Left renal cortex interstitium (tissue), 4 donors: ENCODE measurements around the gene PODNL1. TPM values are rescaled to one million over a fixed set of nuclear protein-coding genes. Genes with fewer than 3 reads are reported as not detected.
"Not testable (repeated sequence)": the region's sequence is repeated elsewhere in the genome, so short reads cannot be mapped to it uniquely, and the experiment has no call there.

Source experiments
- DNase-seq, 4 donors: peaks; one replicate each; pipeline ENCODE4 v3.0.0-alpha.2; 2013; ENCODE audit warnings: low read depth in 4 of 4, low spot score in 2 of 4, missing footprints in 1 of 4
- polyA plus RNA-seq, 4 donors: library from polyadenylated mRNA; unstranded; fragments of 120-200 nt; gene quantifications; one replicate each; pipeline ENCODE4 v1.2.1, GENCODE V29; 2013; ENCODE audit not compliant: insufficient read length in 4 of 4

Gene PODNL1
- polyA plus RNA-seq, 4 donors, result 0.93 to 1.8 (median 1.3) TPM

DNA sequence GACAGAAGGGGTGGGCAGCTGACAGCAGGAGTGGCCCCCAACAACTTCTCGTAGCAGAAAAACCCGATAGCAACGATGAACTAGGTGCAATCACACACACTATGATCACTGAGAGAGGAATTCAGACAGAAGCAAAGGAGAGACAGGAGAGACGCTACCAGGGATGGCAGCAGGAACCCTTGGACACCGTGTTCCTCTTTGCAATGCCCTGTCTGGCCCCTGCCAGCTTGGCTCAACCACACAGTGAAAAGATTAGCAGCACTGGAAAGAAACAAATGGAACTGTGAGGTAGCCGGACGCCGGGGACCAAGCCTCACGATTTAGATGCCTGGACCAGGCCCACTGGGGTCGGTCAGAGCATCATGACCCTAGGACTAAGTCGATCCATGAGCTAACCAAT is 37.7 kb upstream of the PODNL1 start:
- no peak for DNase-seq

DNA sequence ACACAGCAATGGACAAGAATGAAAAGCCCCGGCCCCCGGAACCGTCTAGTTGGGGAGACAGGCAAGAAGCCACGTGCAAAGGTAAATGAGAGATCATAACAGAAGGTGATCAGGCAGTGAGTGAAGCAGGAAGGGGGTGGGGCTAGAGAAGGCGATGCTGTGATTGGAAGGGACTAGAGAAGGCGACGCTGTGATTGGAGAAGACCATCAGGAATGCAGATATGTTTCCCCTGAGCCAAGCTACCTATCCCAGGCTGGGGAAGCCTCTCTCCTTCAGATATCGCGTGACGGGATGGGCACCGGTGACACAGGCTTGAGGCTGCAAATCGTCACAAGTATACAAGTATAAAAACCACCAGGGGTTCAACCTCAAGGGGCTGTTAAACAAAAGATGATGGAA is 35.9 kb upstream of the PODNL1 start:
- peak in 1 of 4 donors; percentile 58 for DNase-seq

DNA sequence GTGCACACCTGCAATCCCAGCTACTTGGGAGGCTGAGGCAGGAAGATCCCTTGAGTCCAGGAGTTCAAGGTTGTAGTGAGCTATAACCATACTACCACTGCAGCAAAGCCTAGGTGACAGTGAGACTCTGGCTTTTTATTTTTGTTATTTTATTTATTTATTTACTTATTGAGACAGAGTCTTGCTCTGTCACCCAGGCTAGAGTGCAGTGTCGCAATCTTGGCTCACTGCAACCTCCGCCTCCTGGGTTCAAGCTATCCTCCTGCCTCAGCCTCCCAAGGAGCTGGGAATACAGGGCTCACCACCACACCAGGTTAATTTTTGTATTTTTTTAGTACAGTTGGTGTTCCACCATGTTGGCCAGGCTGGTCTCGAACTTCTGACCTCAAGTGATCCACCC is 35.3 kb upstream of the PODNL1 start:
- not testable (repeated sequence) for DNase-seq

DNA sequence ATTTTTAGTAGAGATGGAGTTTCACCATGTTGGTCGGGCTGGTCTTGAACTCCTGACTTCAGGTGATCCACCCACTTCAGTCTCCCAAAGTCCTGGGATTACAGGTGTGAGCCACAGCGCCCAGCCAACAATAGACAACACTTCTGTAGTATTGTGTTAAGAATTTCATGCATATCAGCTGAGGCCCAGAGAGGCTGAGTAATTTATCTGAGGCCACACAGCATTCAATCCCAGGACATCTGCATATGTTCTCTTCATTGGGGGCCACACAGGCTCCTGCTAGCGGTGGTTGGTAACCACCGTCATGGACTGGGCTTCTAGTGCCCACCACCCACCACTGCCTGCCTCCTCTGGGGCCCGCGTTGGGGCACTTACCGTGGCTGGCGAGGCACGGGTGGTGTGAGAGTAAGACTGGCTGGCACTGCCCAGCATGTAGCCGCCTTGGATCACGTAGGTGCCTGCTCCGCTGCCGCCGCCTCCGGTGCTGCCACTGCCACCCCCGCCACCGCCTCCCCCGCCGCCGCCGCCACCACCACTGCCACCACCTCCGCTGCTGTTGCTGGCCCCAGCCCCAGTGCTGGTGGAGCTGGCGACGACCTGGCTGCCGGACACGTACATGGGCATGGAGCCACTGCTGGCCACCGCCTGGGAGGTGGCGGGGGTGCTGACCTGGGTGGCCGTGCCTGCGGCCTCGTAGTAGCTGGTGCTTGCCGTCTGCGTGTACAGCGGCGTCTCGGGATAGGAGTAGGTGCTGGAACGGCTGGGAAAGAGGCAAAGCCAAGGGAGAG is 34.3 kb upstream of the PODNL1 start:
- no peak for DNase-seq

DNA sequence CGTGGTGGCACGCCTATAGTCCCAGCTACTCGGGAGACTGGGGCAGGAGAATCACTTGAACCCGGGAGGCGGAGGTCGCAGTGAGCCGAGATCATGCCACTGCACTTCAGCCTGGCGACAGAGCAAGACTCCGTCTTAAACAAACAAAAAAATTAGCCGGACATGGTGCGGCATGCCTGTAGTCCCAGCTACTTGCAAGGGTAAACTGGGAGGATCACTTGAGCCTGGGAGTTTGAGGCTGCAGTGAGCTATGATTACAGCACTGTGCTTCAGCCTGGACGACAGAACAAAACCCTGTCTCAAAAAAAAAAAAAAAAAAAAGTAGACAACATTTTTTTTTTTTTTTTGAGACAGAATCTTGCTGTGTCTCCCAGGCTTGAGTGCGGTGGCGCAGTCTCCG is 33.7 kb upstream of the PODNL1 start:
- DNase-seq, result not testable (repeated sequence)

DNA sequence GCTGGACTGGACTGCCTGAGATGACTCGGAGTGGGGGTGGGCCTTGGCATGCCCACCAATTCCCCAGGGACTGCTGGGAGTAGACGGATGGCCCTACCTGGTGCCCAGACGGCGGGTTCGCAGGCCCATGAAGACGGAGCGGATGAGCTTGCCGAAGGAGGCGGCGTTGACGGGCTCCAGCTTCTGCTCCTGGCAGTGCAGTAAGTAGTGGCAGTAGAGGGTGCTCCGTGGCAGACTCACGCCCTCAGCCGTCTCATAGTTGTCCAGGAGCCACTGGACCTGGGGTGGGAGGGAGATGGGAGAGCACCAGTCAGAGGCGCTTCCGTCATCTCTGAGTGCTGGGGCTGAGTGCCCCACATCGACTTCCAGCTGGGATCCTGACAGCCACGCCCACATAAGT is 31.7 kb upstream of the PODNL1 start:
- DNase-seq, result no peak

DNA sequence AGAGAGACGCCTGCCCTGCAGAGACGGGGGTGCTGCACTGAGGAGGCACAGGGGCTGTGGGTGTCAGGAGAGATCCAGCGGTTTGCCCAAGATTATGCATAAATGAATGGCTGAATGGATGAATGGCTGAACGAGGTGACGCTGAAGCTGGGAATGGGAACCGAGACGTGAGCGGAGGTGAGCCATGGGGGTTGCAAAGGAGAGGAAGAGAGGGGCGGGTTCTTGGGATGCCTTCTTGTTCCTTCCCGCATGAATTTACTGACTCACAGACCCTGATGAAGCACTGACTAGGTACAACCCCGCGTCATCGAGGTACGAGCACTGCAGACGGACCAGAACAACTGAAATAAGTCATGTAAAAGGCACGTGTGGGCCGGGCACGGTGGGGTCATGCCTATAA is 30.8 kb upstream of the PODNL1 start:
- no peak for DNase-seq

DNA sequence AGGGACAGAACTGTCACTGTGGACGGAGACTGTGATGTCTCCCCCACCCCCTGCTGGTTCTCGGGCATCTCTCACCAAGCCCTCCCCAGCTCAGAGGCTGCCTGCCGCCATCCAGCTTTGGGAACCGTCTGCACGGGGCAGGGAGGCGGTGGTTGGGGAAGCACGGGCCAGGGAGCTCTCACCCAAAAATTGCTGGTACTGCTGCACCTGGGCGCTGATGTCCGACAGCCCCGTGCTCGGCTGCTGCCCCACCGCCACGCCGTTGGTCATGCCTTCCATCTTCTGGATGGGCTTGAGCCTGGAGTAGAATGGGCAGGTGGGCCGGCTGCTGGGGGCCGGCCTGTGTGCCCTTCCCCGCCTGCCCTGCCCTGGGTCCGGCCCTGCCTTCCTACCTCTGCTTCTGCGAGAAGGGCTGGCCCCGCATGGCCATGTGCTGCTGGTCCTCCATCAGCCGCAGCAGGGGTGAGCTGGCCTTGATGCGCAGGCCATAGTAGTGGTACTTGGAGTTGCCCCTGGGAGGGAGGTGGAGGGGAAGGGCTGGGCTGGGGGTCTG is 30.2 kb upstream of the PODNL1 start:
- no peak for DNase-seq

DNA sequence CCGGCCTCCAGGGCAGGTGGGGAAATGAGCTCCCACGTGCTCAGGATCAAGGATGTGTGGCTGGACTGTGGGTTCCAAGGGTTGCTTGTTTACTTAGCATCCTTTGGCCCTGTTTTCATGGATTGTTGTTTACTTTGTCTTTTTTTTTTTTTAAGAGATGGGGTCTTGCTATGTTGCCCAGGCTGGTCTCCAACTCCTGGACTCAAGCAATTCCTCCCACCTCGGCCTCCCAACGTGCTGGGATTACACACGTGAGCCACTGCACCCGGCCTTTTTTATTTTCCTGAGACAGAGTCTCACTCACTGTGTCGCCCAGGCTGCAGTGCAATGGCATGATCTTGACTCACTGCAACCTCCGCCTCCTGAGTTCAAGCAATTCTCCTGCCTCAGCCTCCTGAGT is 29.0 kb upstream of the PODNL1 start:
- DNase-seq, result not testable (repeated sequence)

DNA sequence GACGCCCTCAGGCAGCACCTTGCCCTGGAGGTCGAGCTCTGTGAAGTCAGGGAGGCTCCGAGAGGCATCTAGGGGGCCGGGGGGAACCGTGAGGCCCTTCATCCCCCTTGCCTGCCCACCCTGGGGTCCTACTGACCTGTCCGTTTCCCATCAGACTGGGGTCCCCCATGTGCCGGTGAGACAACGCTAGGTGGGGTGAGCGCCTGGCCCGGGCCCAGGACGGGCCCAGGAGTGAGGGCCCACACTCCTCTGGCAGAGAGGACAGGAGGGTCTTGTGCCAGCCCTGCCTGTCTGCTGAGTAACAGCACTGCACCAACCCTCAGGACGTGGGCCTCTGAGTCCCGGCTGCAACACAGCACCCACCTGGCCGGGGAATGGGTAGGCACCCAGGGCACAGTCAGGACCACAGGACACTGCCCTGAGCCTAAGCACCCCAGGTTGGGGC is 28.5 kb upstream of the PODNL1 start:
- no peak for DNase-seq

DNA sequence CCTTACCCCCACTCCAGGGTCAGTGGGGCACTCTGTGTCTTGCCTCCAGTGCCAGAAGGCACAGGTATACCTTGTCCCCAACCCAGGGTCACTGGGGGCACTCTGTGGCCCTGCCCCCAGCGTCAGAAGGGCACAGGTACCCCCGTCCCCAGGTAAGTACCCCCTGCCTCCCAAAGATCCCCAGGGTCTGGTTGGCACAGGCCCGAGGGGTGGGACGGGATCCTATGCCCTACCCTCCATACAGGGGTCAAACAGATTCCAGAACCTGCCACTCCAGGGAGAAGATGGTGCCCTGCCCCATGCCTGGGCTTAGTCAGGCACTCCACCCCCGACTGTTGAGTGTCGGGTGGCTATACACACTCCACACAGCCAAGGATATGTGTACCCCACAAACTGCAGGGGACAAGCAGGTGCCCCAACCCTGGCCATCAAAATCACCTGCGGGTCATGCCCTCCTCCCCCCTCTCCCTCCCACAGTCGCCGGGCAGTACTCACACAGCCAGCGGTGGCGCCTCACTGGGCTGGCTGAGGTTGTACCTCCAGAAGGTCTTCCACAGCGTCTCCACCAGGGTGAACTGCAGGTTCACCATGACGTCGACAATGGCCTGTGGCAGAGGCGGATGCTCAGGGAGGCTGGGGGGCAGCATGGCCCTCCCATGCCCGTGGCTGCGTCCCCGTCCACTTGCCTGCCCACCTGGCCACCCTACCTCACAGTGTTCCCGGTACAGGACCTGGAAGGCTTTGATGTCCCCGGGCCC is 27.9 kb upstream of the PODNL1 start:
- DNase-seq, result no peak

DNA sequence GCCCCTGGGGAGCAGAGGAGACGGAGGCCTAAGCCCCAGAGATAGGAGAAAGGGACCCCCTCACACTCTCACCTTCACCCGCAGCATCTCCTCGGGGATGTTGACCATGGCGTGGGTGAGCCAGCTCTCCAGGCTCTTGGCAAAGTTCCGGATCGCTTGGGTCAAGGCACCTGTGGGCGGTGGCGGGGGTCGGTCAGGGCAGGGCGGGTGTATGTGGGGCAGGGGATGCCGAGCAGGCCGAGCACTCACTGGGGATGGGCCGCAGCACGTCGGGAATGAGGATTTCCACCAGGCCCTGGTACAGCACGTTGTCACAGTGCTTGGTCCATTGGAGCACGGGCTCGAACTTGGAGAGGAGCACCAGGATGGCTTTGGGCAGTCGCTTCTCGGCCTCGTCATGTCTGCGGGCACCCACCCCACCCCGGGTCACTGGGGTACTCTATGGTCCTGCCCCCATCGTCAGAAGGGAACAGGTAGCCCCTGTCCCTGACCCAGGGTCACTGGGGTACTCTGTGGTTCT is 27.2 kb upstream of the PODNL1 start:
- no peak for DNase-seq

DNA sequence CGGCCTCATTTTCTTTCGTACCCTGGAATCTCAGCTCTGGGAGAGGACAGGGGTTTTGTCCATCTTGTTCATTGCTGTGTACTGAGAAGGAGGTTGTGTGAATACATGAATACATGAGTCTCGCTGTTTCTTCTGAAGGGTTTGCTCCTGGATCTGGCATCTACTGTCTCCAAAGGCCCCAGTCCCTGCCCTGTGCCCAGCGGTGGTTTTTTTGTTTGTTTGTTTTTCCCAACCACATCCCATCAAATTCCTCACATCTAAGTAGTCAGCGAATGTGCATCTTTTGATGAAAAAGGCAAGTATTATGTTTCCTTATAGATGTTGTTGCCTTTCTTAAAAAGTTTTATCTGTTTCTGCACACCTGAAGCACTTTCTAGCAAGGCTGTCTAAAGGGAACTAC is 26.6 kb upstream of the PODNL1 start:
- no peak for DNase-seq

DNA sequence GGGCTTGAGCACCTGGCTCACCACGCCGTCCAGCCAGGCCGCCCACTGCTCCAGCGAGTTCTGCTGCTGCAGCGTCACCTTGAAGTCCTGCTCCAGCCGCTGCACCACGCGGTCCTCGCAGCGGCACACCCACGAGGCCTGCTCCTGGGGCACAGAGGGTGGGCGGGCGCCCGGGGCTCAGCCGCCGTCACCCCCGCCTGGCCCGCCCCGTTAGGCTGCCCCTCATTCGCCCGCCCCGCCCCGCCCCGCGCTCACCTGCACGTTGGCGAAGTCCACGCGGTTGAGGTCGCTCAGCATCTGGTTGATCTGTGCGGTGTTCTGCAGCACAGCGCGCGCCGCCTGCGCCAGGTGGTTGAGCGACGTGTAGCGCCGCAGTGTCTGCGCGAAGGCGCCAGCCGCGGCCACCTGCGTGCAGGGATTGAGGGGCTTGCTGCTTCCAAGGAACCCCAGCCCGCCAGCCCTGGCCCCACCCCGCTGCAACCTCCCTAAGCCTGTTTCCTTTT is 25.4 kb upstream of the PODNL1 start:
- no peak for DNase-seq

DNA sequence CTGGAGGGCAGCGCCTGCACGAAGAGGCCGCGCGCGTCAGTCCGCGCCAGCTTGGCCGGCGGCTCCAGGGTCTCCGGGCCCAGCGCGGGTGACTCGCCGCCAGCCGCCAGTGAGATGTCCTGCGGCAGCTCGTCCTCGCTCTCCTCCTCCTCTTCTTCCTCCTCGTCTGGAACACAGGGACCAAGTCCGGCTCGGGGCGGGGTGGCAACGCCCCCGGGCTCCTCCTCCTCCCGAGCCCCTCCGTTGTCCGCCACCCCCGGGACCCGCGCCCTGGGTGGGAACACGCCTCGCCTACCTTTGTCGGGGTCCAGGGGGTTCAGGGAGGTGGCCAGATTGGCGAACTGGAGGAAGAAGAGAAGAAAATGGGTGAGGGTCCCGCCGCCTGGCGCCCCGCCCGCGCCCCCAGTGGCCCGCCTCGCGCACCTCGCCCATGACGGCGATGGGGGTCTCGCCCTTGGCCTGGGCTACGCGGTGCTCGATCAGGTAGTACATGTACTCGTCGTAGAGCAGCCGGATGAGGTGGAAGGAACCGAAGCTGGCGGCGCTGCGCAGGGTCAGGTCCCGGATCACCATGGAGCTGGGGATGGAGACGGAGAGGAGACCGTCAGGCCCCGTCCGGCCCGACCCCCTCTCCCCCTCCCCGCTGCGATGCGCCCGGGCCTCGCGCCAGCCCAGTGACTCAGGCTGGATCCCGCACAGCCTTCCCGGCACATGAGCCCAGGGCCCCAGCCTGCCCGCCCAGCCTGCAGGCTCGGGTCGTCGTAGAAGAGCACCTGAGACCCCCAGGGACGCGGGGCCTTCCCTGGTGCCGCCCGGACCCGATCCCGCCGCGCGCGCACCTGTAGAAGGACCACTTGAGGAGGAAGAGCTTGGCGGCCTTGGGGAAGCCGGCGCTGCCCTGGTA is 24.7 kb upstream of the PODNL1 start:
- no peak for DNase-seq

DNA sequence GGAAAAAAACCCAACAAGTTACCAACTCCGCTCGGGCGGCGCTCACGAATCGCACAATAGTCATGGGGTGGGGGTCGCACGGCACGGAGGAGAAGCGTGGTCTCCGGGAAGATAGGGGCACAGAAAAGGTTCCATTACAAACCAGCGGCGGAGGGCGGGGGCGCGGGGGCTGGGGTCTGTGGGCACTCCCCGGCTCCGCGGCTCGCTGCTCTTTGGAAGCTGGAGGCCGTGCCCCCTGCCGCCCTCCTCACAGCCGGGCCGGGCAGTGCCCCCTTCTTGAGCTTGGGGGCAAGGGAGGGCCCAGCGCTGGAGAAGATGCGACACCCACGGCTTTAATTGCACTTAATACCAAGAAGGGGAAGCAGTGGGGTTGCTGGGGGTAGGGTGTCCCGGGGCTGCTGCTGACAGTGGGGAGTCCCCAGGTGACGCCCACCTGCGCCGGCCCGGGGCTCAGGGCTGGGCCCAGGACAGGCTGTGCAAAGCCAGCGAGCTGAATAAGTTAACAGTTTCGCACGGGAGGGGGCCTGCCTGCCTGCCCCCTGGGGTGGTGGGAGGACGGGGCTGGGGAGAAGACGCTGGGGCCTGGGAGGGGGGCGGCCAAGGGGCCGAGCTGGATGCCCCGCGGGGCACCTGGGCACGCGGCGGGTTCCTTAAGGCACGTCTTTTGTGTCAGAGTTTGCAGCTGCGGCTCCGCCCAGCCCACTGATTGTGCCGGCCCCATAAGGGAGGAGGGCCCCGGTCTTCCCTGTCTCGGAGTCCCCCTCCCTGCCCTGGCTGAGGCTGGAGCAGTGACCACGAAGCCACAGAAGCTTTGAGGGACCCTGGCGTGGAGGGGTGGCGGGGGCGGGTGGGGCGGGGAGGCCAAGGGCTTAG is 23.8 kb upstream of the PODNL1 start:
- no peak for DNase-seq

DNA sequence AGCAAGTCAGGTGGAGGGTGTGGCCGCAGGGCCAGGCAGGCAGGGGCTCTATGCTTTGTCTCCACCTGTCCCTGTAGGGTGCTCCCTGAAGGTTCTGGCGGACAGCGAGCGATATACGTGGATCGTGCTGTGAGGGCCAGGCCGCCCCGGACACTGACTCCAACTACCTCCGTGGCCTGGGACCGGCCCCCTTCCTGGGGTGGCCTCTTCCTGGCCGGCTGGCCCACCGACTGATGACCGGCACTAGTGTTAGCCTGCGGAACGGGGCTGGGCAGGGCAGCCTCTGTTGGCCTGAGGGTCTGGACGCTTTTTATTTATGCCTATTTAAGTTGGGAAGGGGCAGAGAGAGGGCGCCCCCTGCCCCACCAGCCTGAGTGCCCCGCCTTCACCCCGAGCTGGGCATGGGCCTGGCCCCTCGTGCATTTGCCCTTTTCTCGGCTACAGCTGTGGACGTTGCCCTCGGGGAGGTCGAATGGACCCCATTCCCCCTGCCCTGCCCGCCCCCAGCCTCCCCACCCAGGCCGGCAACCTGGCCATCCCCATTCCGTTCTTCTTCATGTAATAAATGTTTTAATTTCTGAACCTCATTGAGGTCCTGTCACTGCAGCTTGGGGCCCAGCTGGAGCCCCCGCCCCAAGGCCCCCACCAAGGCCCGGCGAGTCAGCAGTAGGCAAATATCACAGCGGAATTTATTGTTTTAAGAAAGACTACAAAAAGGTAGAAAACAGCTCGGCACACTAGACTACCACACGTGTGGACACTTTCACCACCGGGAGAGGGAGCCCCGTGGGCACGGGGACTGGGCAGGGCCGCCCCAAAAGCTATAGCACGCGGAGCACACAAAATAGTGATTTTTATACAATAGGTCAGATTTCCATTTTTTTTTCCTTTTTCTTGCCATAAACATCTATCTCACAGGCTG is 22.9 kb upstream of the PODNL1 start:
- DNase-seq, result no peak
